HL-60 (cell line): Measurements from ENCODE around the gene CTNNBIP1.
"Not testable (repeated sequence)": the region's sequence is repeated elsewhere in the genome, so short reads cannot be mapped to it uniquely, and the experiment has no call there.

Source experiments
- DNase-seq, 2 experiments: peaks; one replicate each; pipeline ENCODE4 v3.0.0-alpha.2; 2010 to 2020; ENCODE audit warnings: low read depth in 1 of 2, low spot score in 1 of 2
- H3K27ac ChIP-seq: fragments of 250-450 bp; sonication (Bioruptor Pico); replicated peaks from 2 replicates; pipeline ENCODE4 v1.5.1; 2020; ENCODE audit warnings: mild to moderate bottlenecking, moderate library complexity
- H3K27me3 ChIP-seq: fragments of 250-450 bp; sonication (Bioruptor Pico); 2 replicates; pipeline ENCODE4 v1.5.1; 2021; ENCODE audit warnings: mild to moderate bottlenecking, moderate library complexity; ENCODE audit not compliant: insufficient read depth, poor library complexity, severe bottlenecking
- H3K4me3 ChIP-seq: replicated peaks from 2 replicates; pipeline ENCODE4 v1.5.1; 2011; ENCODE audit warnings: mild to moderate bottlenecking, control low read depth, low read length; ENCODE audit not compliant: insufficient read depth
- GABPA ChIP-seq: IDR thresholded peaks from 2 replicates; pipeline ENCODE4 v1.6.1; 2012; ENCODE audit warnings: low read depth
- POLR2AphosphoS5 ChIP-seq: IDR thresholded peaks from 2 replicates; pipeline ENCODE4 v1.6.1; 2012; ENCODE audit warnings: low read depth
- REST ChIP-seq: IDR thresholded peaks from 2 replicates; pipeline ENCODE4 v1.6.1; 2012; ENCODE audit warnings: low read depth; ENCODE audit not compliant: insufficient replicate concordance
- SPI1 ChIP-seq: IDR thresholded peaks from 2 replicates; pipeline ENCODE4 v1.6.1; 2012; ENCODE audit warnings: low read depth, mild to moderate bottlenecking, borderline replicate concordance
- TF ChIP-seq, protein P1 (sequence below): IDR thresholded peaks from one replicate; pipeline ENCODE4 v1.5.1; 2011; ENCODE audit warnings: low read length, control low read depth, inconsistent platforms; ENCODE audit not compliant: insufficient read depth

CTNNBIP1 gene

DNA sequence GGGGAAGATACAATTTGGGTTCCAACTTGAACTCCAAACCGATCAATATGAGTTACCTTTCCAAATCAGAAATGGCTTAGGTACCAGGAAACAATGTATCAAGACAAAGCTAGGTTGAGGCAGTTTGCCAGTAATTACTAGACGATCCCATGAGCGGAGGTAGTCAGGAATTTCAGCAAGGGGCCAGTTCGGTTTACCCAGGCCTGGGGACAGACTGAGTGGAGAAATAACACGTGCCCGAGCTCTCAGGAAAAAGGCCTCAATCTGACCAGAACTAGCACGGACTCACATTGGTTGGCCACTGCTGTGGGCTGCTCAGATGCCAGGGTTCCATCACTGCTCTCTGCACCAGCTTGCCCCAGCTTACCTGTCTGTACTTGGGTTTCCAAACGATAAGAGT, 101.6 kb downstream of the CTNNBIP1 start:
- no peak overlapping the region for H3K27ac ChIP-seq
- TF ChIP-seq REST: no peak
- TF ChIP-seq, protein P1, sequence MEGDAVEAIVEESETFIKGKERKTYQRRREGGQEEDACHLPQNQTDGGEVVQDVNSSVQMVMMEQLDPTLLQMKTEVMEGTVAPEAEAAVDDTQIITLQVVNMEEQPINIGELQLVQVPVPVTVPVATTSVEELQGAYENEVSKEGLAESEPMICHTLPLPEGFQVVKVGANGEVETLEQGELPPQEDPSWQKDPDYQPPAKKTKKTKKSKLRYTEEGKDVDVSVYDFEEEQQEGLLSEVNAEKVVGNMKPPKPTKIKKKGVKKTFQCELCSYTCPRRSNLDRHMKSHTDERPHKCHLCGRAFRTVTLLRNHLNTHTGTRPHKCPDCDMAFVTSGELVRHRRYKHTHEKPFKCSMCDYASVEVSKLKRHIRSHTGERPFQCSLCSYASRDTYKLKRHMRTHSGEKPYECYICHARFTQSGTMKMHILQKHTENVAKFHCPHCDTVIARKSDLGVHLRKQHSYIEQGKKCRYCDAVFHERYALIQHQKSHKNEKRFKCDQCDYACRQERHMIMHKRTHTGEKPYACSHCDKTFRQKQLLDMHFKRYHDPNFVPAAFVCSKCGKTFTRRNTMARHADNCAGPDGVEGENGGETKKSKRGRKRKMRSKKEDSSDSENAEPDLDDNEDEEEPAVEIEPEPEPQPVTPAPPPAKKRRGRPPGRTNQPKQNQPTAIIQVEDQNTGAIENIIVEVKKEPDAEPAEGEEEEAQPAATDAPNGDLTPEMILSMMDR: no peak

DNA sequence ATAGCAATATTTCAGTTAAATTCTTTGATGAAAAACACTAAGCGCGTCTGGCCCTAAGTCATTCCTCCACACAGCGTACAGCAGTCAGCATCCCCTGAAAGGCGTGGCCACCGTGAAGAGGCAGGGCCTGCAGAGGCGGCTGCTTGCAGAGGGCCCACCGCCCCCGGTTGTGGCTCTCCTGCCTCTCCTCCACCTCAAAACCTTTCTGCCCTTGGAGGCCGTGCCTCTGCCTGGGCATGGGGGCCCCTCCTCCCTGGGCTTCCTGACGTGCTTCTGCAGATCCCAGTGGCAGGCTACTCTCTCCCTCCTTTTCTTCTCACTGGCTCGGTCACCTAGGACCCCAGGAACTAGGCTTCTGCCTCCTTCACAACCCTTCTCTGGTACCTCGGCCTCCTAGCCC, 102.5 kb downstream of the CTNNBIP1 start:
- Histone ChIP-seq H3K4me3 (no peak overlapping the region), H3K27me3 (no peaks in the 10 kb centered on the region), H3K27ac (no peak overlapping the region)
- no peak for DNase-seq
- TF ChIP-seq SPI1 (no peak), GABPA (no peak), POLR2AphosphoS5 (no peak), REST (no peak)
- TF ChIP-seq, protein P1: no peak

More for the DNA sequence above, 101.6 kb downstream of the CTNNBIP1 start:
- no peak for DNase-seq
- Histone ChIP-seq H3K4me3 (no peak overlapping the region), H3K27me3 (no peaks in the 10 kb centered on the region)

DNA sequence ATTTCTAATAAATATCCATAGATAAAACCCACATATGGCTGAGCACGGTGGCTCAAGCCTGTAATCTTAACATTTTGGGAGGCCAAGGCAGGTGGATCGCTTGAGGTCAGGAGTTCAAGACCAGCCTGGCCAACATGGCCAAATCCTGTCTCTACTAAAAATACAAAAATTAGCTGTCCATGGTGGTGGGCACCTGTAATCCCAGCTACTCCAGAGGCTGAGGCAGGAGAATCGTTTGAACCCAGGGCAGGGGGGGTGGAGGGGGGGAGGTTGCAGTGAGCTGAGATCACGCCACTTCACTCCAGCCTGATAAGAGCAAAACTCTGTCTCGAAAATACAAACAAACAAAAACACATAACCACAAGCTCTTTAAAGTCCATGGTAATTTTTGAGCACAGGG, 104.1 kb downstream of the CTNNBIP1 start:
- not testable (repeated sequence) for H3K4me3 ChIP-seq, DNase-seq, H3K27ac ChIP-seq, H3K27me3 ChIP-seq

GRCh38 chr1:9805006-9805508, 105.0 kb downstream of the CTNNBIP1 start:
- Histone ChIP-seq H3K4me3 (no peak overlapping the region), H3K27me3 (no peaks in the 10 kb centered on the region), H3K27ac (no peak overlapping the region)
- no peak for TF ChIP-seq SPI1
- TF ChIP-seq, protein P1: no peak
- no peak for TF ChIP-seq GABPA
- no peak for TF ChIP-seq REST
- DNase-seq: no peak

- H3K4me3 ChIP-seq, H3K27ac ChIP-seq, H3K27me3 ChIP-seq, DNase-seq: not testable (repeated sequence)
Observed at GRCh38 chr1:9803003-9803918, 106.8 kb downstream of the CTNNBIP1 start.
